T-helper 2 cell treated with Interferon-gamma antibody and Interleukin-4, amounts not matched to agents 5 μg/mL and 100 μg/mL, for 36 hours (primary cell): Measurements from ENCODE around the gene GATD1.

ENCODE experiments used
- DNase-seq: peaks from one replicate; pipeline ENCODE4 v3.0.0; 2021; ENCODE audit warnings: low spot score
- H3K27ac Mint-ChIP-seq: one replicate; pipeline ENCODE4 v1.8.0; 2021; ENCODE audit warnings: mild to moderate bottlenecking, mixed read lengths
- H3K27me3 Mint-ChIP-seq: one replicate; pipeline ENCODE4 v1.8.0; 2021; ENCODE audit warnings: low read depth, mixed read lengths
- H3K36me3 Mint-ChIP-seq: one replicate; pipeline ENCODE4 v1.8.0; 2021; ENCODE audit warnings: low read depth, mixed read lengths
- H3K4me1 Mint-ChIP-seq: one replicate; pipeline ENCODE4 v1.8.0; 2021; ENCODE audit warnings: low read depth, mixed read lengths
- H3K4me3 Mint-ChIP-seq: one replicate; pipeline ENCODE4 v1.8.0; 2022; ENCODE audit warnings: mild to moderate bottlenecking, moderate library complexity, mixed read lengths
- H3K9me3 Mint-ChIP-seq: one replicate; pipeline ENCODE4 v1.8.0; 2021; ENCODE audit warnings: mixed read lengths

GATD1 gene

GRCh38 chr11:803770-804598 lies 26.7 kb upstream of the GATD1 start:
- no peaks in the 10 kb centered on the region for H3K27me3 Mint-ChIP-seq

GRCh38 chr11:803467-803742 lies 26.1 kb upstream of the GATD1 start:
- DNase-seq, result no peak
- Mint-ChIP-seq H3K27ac (no peak overlapping the region), H3K4me3 (peak overlapping the region; percentile 82), H3K27me3 (no peaks in the 10 kb centered on the region), H3K9me3 (no peaks in the 10 kb centered on the region), H3K4me1 (peaks cover 5% of the 10 kb centered on the region), H3K36me3 (peaks cover 3% of the 10 kb centered on the region)

More at GRCh38 chr11:803770-804598, 26.7 kb upstream of the GATD1 start:
- H3K4me1 Mint-ChIP-seq, result peaks cover 7% of the 10 kb centered on the region
- H3K9me3 Mint-ChIP-seq, result no peaks in the 10 kb centered on the region
- peak overlapping the region; percentile 82 for H3K4me3 Mint-ChIP-seq
- peak overlapping the region; percentile 60 for H3K27ac Mint-ChIP-seq
- DNase-seq, result no peak
- peaks cover 4% of the 10 kb centered on the region for H3K36me3 Mint-ChIP-seq

- H3K27me3 Mint-ChIP-seq, result no peaks in the 10 kb centered on the region
- DNase-seq, result no peak
- no peak overlapping the region for H3K27ac Mint-ChIP-seq
- no peaks in the 10 kb centered on the region for H3K9me3 Mint-ChIP-seq
- peak overlapping the region; percentile 58 for H3K4me3 Mint-ChIP-seq
- H3K4me1 Mint-ChIP-seq, result peaks cover 4% of the 10 kb centered on the region
- H3K36me3 Mint-ChIP-seq, result peaks cover 3% of the 10 kb centered on the region
These were observed 25.6 kb upstream of the GATD1 start for GRCh38 chr11:802693-803466.

GRCh38 chr11:802018-802617 lies 24.8 kb upstream of the GATD1 start:
- Mint-ChIP-seq H3K4me1 (peaks cover 5% of the 10 kb centered on the region), H3K4me3 (no peak overlapping the region), H3K36me3 (peaks cover 3% of the 10 kb centered on the region), H3K27ac (no peak overlapping the region), H3K27me3 (no peaks in the 10 kb centered on the region), H3K9me3 (no peaks in the 10 kb centered on the region)
- no peak for DNase-seq

GRCh38 chr11:801097-801780 lies 24.0 kb upstream of the GATD1 start:
- peaks cover 3% of the 10 kb centered on the region for H3K36me3 Mint-ChIP-seq
- H3K4me3 Mint-ChIP-seq, result no peak overlapping the region
- H3K9me3 Mint-ChIP-seq, result no peaks in the 10 kb centered on the region
- no peaks in the 10 kb centered on the region for H3K27me3 Mint-ChIP-seq
- H3K27ac Mint-ChIP-seq, result peak overlapping the region; percentile 20
- DNase-seq, result no peak
- H3K4me1 Mint-ChIP-seq, result peaks cover 11% of the 10 kb centered on the region

- no peak overlapping the region for H3K4me3 Mint-ChIP-seq
- H3K36me3 Mint-ChIP-seq, result peaks cover 4% of the 10 kb centered on the region
- no peak for DNase-seq
- no peaks in the 10 kb centered on the region for H3K27me3 Mint-ChIP-seq
- H3K4me1 Mint-ChIP-seq, result peaks cover 12% of the 10 kb centered on the region
- H3K9me3 Mint-ChIP-seq, result no peaks in the 10 kb centered on the region
- no peak overlapping the region for H3K27ac Mint-ChIP-seq
These were observed 23.2 kb upstream of the GATD1 start for GRCh38 chr11:800473-800872.

- no peak overlapping the region for H3K4me3 Mint-ChIP-seq
- DNase-seq, result no peak
- peaks cover 4% of the 10 kb centered on the region for H3K36me3 Mint-ChIP-seq
- H3K27ac Mint-ChIP-seq, result no peak overlapping the region
- H3K4me1 Mint-ChIP-seq, result peaks cover 12% of the 10 kb centered on the region
- H3K27me3 Mint-ChIP-seq, result no peaks in the 10 kb centered on the region
- H3K9me3 Mint-ChIP-seq, result no peaks in the 10 kb centered on the region
These were observed 22.5 kb upstream of the GATD1 start for GRCh38 chr11:799641-800316.

- Mint-ChIP-seq H3K27ac (peak within 1 kb of the TSS; percentile 91), H3K9me3 (no peaks in the 10 kb centered on the region), H3K4me3 (peak within 1 kb of the TSS; percentile 88), H3K4me1 (peaks cover 9% of the 10 kb centered on the region), H3K36me3 (peaks cover 4% of the 10 kb centered on the region), H3K27me3 (no peaks in the 10 kb centered on the region)
- peak; percentile 86 for DNase-seq
These were observed 20.9 kb upstream of the GATD1 start, which contains the start of gene SLC25A22 for GRCh38 chr11:798093-798713. Gene SLC25A22 (minus strand): TSS chr11:798281. CDS start chr11:795006, 3,275 bp downstream.

GRCh38 chr11:797296-798092 lies 20.2 kb upstream of the GATD1 start:
- H3K36me3 Mint-ChIP-seq, result peaks cover 4% of the 10 kb centered on the region
- peak overlapping the region; percentile 88 for H3K4me3 Mint-ChIP-seq
- H3K27me3 Mint-ChIP-seq, result no peaks in the 10 kb centered on the region
- DNase-seq, result peak; percentile 70
- H3K4me1 Mint-ChIP-seq, result peaks cover 9% of the 10 kb centered on the region
- no peaks in the 10 kb centered on the region for H3K9me3 Mint-ChIP-seq
- peak overlapping the region; percentile 91 for H3K27ac Mint-ChIP-seq

- Mint-ChIP-seq H3K4me3 (peak overlapping the region; percentile 88), H3K9me3 (no peaks in the 10 kb centered on the region), H3K36me3 (peaks cover 4% of the 10 kb centered on the region), H3K27me3 (no peaks in the 10 kb centered on the region), H3K4me1 (peaks cover 9% of the 10 kb centered on the region), H3K27ac (peak overlapping the region; percentile 91)
- DNase-seq, result no peak
These were observed 19.4 kb upstream of the GATD1 start for GRCh38 chr11:796565-797295.

GRCh38 chr11:795634-796564 lies 18.6 kb upstream of the GATD1 start:
- DNase-seq, result peak; percentile 87
- Mint-ChIP-seq H3K27me3 (no peaks in the 10 kb centered on the region), H3K27ac (peak overlapping the region; percentile 91), H3K4me1 (peaks cover 9% of the 10 kb centered on the region), H3K9me3 (no peaks in the 10 kb centered on the region), H3K36me3 (peaks cover 6% of the 10 kb centered on the region), H3K4me3 (peak overlapping the region; percentile 88)
